Stomach (tissue), 4 donors: ENCODE results near the gene COX4I1.

ENCODE experiments used
- CTCF ChIP-seq, 7 experiments: fragments of 450-650 bp in 4 of 7; fragments of 200-600 bp in 3 of 7; sonication (generic) in 3 of 7; IDR thresholded peaks; one replicate each; pipeline ENCODE4 v1.5.1; 2016 to 2019; ENCODE audit warnings: antibody characterized with exemption in 7 of 7, control low read depth in 2 of 7, mild to moderate bottlenecking in 1 of 7
- EP300 ChIP-seq: sonication (generic); formaldehyde crosslinking; IDR thresholded peaks from one replicate; pipeline ENCODE4 v1.6.1; 2017; ENCODE audit warnings: antibody characterized with exemption
- POLR2A ChIP-seq, 4 donors: fragments of 450-650 bp; IDR thresholded peaks; one replicate each; pipeline ENCODE4 v1.6.1; 2016; ENCODE audit warnings: antibody characterized with exemption in 4 of 4, control low read depth in 2 of 4, mild to moderate bottlenecking in 1 of 4, moderate library complexity in 1 of 4
- POLR2AphosphoS5 ChIP-seq, 3 donors: sonication (generic); formaldehyde crosslinking; IDR thresholded peaks; one replicate each; pipeline ENCODE4 v1.6.1; 2016; ENCODE audit warnings: antibody characterized with exemption in 3 of 3

DNA sequence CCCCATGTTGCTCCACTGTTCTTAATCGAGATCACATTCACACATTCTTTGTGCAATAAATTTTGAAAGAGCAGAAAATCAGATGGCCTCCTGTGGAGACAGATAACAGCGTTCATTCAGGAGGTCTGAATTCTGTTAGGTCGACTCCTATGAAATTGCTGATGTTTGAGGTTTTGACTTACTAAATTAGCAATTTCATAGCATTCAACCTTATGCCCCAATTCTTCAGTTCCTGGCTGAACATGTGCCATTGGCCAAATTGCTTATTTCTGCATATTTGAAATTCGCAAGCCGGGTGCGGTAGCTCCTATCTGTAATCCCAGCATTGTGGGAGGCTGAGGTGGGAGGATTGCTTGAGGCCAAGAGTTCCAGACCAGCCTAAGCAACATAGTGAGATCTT, 26.5 kb upstream of the COX4I1 start:
- TF ChIP-seq EP300, result no peak
- TF ChIP-seq CTCF (IDR thresholded peaks at IDR 0.05), result no peak
- no peak for TF ChIP-seq POLR2A (IDR thresholded peaks at IDR 0.05)
- no peak for TF ChIP-seq POLR2AphosphoS5 (IDR thresholded peaks at IDR 0.05)
